ENCODE data around the gene NOLC1. TPM values are rescaled to one million over a fixed set of nuclear protein-coding genes. Genes with fewer than 3 reads are reported as not detected.

Gene NOLC1
- total RNA-seq, 2 experiments from 2014 or later, result 337 to 346 TPM

DNA sequence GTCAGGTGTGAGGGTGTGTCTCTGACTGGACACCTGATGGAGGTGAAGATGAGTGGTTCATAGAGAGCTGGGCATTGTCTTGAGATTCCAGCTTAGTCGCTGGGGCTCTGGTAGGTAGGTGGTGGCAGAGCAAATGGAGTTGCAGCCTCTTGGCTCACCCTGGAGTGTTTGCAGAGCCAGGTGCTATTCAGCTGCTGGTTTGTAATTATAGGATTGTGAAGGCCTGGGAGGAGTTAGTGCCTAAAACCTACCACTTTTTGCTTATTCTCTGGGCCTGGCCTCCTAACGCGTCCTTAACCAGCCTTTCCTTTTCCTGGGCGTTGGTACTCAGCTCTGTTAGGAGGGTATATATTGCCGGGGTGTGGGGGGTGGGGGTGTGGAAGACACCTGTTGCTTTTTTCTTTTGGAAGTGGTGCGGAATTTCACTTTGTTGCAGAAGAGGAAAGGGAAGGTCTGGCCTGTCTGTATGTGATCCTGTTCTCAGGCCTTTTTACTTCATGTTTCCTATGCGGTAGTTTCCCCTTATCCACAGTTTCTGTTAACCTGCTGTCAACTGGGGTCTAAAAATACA, 16.1 kb upstream of the NOLC1 start:
- Mint-ChIP-seq H3K36me3 (peaks cover 57% of the 10 kb centered on the region), H3K4me1 (peaks cover 43% of the 10 kb centered on the region), H3K27ac (peak overlapping the region; percentile 13), H3K4me3 (peak overlapping the region; percentile 100), H3K9me3 (no peaks in the 10 kb centered on the region), H3K27me3 (peaks cover 4% of the 10 kb centered on the region)
- no peak for DNase-seq

- DNase-seq, result no peak
- peaks cover 33% of the 10 kb centered on the region for H3K4me1 Mint-ChIP-seq
- H3K36me3 Mint-ChIP-seq, result peaks cover 62% of the 10 kb centered on the region
- H3K9me3 Mint-ChIP-seq, result no peaks in the 10 kb centered on the region
- no peak overlapping the region for H3K4me3 Mint-ChIP-seq
- H3K27ac Mint-ChIP-seq, result no peak overlapping the region
- no peaks in the 10 kb centered on the region for H3K27me3 Mint-ChIP-seq
These were observed 12.7 kb upstream of the NOLC1 start for GRCh38 chr10:102139281-102140110.

DNA sequence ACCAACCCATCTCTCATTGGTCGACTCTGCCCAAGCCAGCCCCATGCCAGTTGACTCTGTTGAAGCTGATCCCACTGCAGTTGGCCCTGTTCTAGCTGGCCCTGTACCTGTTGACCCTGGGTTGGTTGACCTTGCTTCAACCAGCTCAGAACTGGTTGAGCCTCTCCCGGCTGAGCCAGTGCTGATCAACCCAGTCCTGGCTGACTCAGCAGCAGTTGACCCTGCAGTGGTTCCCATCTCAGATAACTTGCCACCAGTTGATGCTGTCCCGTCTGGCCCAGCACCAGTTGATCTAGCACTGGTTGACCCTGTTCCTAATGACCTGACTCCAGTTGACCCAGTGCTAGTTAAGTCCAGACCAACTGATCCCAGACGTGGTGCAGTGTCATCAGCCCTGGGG, 12.0 kb upstream of the NOLC1 start:
- Mint-ChIP-seq H3K4me1 (peaks cover 27% of the 10 kb centered on the region), H3K27ac (no peak overlapping the region), H3K9me3 (no peaks in the 10 kb centered on the region)

GRCh38 chr10:102140913-102141540, 11.2 kb upstream of the NOLC1 start:
- H3K27me3 Mint-ChIP-seq, result no peaks in the 10 kb centered on the region
- H3K4me3 Mint-ChIP-seq, result no peak overlapping the region
- H3K4me1 Mint-ChIP-seq, result peaks cover 21% of the 10 kb centered on the region
- H3K9me3 Mint-ChIP-seq, result no peaks in the 10 kb centered on the region
- peaks cover 55% of the 10 kb centered on the region for H3K36me3 Mint-ChIP-seq
- DNase-seq, result no peak
- no peak overlapping the region for H3K27ac Mint-ChIP-seq

More for the DNA sequence above, 12.0 kb upstream of the NOLC1 start:
- Mint-ChIP-seq H3K4me3 (no peak overlapping the region), H3K36me3 (peaks cover 56% of the 10 kb centered on the region), H3K27me3 (no peaks in the 10 kb centered on the region)
- no peak for DNase-seq

GRCh38 chr10:102141583-102142107, 10.5 kb upstream of the NOLC1 start:
- no peak for DNase-seq
- Mint-ChIP-seq H3K27ac (no peak overlapping the region), H3K4me1 (peaks cover 17% of the 10 kb centered on the region), H3K27me3 (no peaks in the 10 kb centered on the region), H3K4me3 (no peak overlapping the region), H3K9me3 (no peaks in the 10 kb centered on the region), H3K36me3 (peaks cover 54% of the 10 kb centered on the region)

- Mint-ChIP-seq H3K27ac (peak overlapping the region; percentile 5), H3K4me3 (no peak overlapping the region)
These were observed 5.2 kb upstream of the NOLC1 start for GRCh38 chr10:102146971-102147428.

DNA sequence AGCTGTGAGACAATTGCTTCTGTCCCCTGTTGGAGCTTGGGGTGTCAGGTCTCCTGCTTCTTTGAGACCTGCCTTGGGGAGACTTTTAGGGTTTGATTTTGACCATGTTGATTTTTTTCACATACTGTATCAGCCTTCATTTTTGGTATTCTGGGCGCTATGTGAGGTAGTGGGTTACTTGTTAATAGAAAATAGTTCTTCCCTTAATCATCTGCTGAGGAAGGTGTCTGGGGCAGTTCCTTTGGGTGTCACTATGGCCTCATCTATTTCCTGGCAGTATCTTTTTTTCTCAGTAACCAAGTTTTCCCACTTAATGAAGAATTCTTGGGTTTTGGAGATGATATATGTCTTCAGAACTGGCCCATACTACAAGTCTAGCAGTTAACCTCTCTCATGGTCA, 4.6 kb upstream of the NOLC1 start:
- Mint-ChIP-seq H3K27ac (peak overlapping the region; percentile 5), H3K4me3 (no peak overlapping the region), H3K27me3 (no peaks in the 10 kb centered on the region), H3K4me1 (peaks cover 13% of the 10 kb centered on the region), H3K9me3 (no peaks in the 10 kb centered on the region), H3K36me3 (peaks cover 55% of the 10 kb centered on the region)
- no peak for DNase-seq

More at GRCh38 chr10:102146971-102147428, 5.2 kb upstream of the NOLC1 start:
- H3K36me3 Mint-ChIP-seq, result peaks cover 51% of the 10 kb centered on the region
- H3K4me1 Mint-ChIP-seq, result peaks cover 13% of the 10 kb centered on the region
- no peaks in the 10 kb centered on the region for H3K27me3 Mint-ChIP-seq
- no peak for DNase-seq
- no peaks in the 10 kb centered on the region for H3K9me3 Mint-ChIP-seq

DNA sequence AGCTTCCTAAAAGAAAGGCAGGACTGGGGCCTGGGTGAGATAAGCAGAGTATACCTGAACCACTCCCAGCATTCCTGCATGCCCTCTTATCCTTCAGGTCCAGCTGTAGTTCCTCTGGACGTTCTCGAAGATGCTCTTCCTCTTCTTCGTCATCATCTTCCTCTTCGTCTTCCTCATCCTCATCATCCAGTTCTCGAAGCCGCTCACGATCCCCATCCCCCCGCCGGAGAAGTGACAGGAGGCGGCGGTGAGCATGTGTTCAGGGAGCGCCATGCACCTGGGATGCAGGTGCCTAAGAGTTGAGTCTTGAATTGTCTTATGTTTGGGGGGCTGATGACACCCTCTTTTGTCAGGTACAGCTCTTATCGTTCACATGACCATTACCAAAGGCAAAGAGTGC, 3.9 kb upstream of the NOLC1 start:
- H3K9me3 Mint-ChIP-seq, result no peaks in the 10 kb centered on the region
- no peak for DNase-seq
- H3K4me3 Mint-ChIP-seq, result no peak overlapping the region
- H3K4me1 Mint-ChIP-seq, result peaks cover 15% of the 10 kb centered on the region
- H3K27me3 Mint-ChIP-seq, result no peaks in the 10 kb centered on the region
- H3K36me3 Mint-ChIP-seq, result peaks cover 57% of the 10 kb centered on the region
- peak overlapping the region; percentile 6 for H3K27ac Mint-ChIP-seq

GRCh38 chr10:102150970-102151773, 1.0 kb upstream of the NOLC1 start:
- H3K4me1 Mint-ChIP-seq, result peaks cover 38% of the 10 kb centered on the region
- H3K36me3 Mint-ChIP-seq, result peaks cover 71% of the 10 kb centered on the region
- H3K27me3 Mint-ChIP-seq, result no peaks in the 10 kb centered on the region
- peak overlapping the region; percentile 99 for H3K27ac Mint-ChIP-seq
- no peak for DNase-seq
- peak overlapping the region; percentile 66 for H3K4me3 Mint-ChIP-seq
- no peaks in the 10 kb centered on the region for H3K9me3 Mint-ChIP-seq

- Mint-ChIP-seq H3K4me1 (peaks cover 52% of the 10 kb centered on the region), H3K36me3 (peaks cover 80% of the 10 kb centered on the region), H3K9me3 (no peaks in the 10 kb centered on the region), H3K27ac (peak overlapping the region; percentile 99), H3K4me3 (peak overlapping the region; percentile 99), H3K27me3 (no peaks in the 10 kb centered on the region)
- DNase-seq, result peak; percentile 49
These were observed 329 bp downstream of the NOLC1 start for GRCh38 chr10:102152545-102152890.

- H3K4me3 Mint-ChIP-seq, result peak overlapping the region; percentile 99
- peak overlapping the region; percentile 99 for H3K27ac Mint-ChIP-seq
- peaks cover 55% of the 10 kb centered on the region for H3K4me1 Mint-ChIP-seq
- H3K27me3 Mint-ChIP-seq, result no peaks in the 10 kb centered on the region
- no peaks in the 10 kb centered on the region for H3K9me3 Mint-ChIP-seq
- peaks cover 78% of the 10 kb centered on the region for H3K36me3 Mint-ChIP-seq
- DNase-seq, result no peak
These were observed 968 bp downstream of the NOLC1 start for GRCh38 chr10:102153093-102153620.

- peak overlapping the region; percentile 99 for H3K4me3 Mint-ChIP-seq
- no peaks in the 10 kb centered on the region for H3K27me3 Mint-ChIP-seq
- peaks cover 82% of the 10 kb centered on the region for H3K36me3 Mint-ChIP-seq
- H3K9me3 Mint-ChIP-seq, result no peaks in the 10 kb centered on the region
- peaks cover 63% of the 10 kb centered on the region for H3K4me1 Mint-ChIP-seq
- no peak for DNase-seq
- peak overlapping the region; percentile 65 for H3K27ac Mint-ChIP-seq
These were observed 2.4 kb downstream of the NOLC1 start for GRCh38 chr10:102154466-102155116.

GRCh38 chr10:102157224-102157623, 5.0 kb downstream of the NOLC1 start:
- peaks cover 89% of the 10 kb centered on the region for H3K36me3 Mint-ChIP-seq
- peaks cover 59% of the 10 kb centered on the region for H3K4me1 Mint-ChIP-seq

DNA sequence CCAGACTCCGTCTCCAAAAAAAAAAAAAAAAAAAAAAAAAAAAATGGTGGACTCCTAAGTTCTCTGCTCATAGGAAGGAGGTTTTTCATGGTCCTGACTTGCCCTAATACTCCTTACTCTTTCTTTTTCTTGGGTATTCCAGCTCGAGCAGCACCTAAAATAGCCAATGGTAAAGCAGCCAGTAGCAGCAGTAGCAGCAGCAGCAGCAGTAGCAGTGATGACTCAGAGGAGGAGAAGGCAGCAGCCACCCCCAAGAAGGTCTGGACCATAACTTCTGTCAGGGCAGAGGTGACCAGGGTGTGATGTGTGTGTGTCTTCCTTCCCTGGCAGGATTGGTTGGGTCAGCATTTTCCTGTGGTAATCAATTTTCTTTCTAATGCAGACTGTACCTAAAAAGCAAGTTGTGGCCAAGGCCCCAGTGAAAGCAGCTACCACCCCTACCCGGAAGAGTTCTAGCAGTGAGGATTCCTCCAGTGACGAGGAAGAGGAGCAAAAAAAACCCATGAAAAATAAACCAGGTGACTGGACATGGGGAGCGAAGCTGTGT, 6.9 kb downstream of the NOLC1 start:
- Mint-ChIP-seq H3K36me3 (peaks cover 79% of the 10 kb centered on the region), H3K9me3 (no peaks in the 10 kb centered on the region), H3K27me3 (no peaks in the 10 kb centered on the region), H3K27ac (peak overlapping the region; percentile 62), H3K4me1 (peaks cover 56% of the 10 kb centered on the region), H3K4me3 (no peak overlapping the region)
- no peak for DNase-seq

More at GRCh38 chr10:102157224-102157623, 5.0 kb downstream of the NOLC1 start:
- no peak for DNase-seq
- Mint-ChIP-seq H3K27me3 (no peaks in the 10 kb centered on the region), H3K27ac (peak overlapping the region; percentile 75), H3K4me3 (peak overlapping the region; percentile 14), H3K9me3 (no peaks in the 10 kb centered on the region)
